Effector memory CD4-positive, alpha-beta T cell (primary cell): ENCODE measurements around the gene HCRTR1.

Experiments used
- DNase-seq, 3 donors: peaks; one replicate each; pipeline ENCODE4 v3.0.0-alpha.2; 2020
- H3K27ac ChIP-seq: 2 replicates; pipeline ENCODE4 v1.7.0; 2013; ENCODE audit warnings: mild to moderate bottlenecking, low read length, moderate library complexity; ENCODE audit not compliant: insufficient read depth, poor library complexity, severe bottlenecking
- H3K27me3 ChIP-seq: replicated peaks from 2 replicates; pipeline ENCODE4 v1.7.0; 2013; ENCODE audit warnings: mild to moderate bottlenecking, low read length; ENCODE audit not compliant: insufficient read depth, control insufficient read depth, poor library complexity, severe bottlenecking
- H3K36me3 ChIP-seq: 2 replicates; pipeline ENCODE4 v1.7.0; 2013; ENCODE audit warnings: mild to moderate bottlenecking, low read length, moderate library complexity; ENCODE audit not compliant: control insufficient read depth, insufficient read depth
- H3K4me1 ChIP-seq: 2 replicates; pipeline ENCODE4 v1.7.0; 2013; ENCODE audit warnings: low read length, mild to moderate bottlenecking; ENCODE audit not compliant: control insufficient read depth, insufficient read depth, poor library complexity, severe bottlenecking
- H3K4me3 ChIP-seq: 2 replicates; pipeline ENCODE4 v1.7.0; 2013; ENCODE audit warnings: low read length, low read depth, mild to moderate bottlenecking; ENCODE audit not compliant: insufficient read depth, poor library complexity, severe bottlenecking
- H3K9me3 ChIP-seq: 2 replicates; pipeline ENCODE4 v1.7.0; 2013; ENCODE audit warnings: mild to moderate bottlenecking, low read length, moderate library complexity; ENCODE audit not compliant: control insufficient read depth

Gene HCRTR1

GRCh38 chr1:31675756-31676155, 58.3 kb downstream of the HCRTR1 start:
- no peaks in the 10 kb centered on the region for H3K27me3 ChIP-seq
- DNase-seq = no peak
- no peak overlapping the region for H3K4me3 ChIP-seq
- no peaks in the 10 kb centered on the region for H3K9me3 ChIP-seq
- H3K36me3 ChIP-seq = no peaks in the 10 kb centered on the region
- H3K27ac ChIP-seq = no peak overlapping the region
- no peaks in the 10 kb centered on the region for H3K4me1 ChIP-seq
